ENCODE results near the gene GUCA1C. TPM values are rescaled to one million over a fixed set of nuclear protein-coding genes. Genes with fewer than 3 reads are reported as not detected.

The GUCA1C gene
- total and polyA plus RNA-seq, 10 of the 15 experiments (the other 5 are each of a cell fraction or from before 2014, with no cell fraction given) = not detected

DNA sequence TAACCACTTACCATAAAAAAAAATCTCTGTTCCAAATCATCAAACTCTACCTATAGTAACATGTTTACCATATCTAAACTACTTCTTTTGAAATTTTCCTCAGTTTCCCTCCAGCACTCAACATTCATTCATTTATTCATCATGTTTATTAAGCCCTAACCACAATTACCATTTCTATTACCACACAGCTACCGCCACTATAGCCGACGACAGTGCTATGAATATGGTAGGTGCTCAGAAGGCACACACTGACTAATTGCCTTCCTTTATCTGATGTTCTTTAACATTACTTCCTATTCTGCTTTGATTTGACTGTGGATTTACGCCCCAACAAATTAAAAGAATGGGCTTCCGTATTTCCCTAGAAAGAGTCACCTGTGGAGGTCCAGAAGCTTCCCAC is 43.9 kb downstream of the GUCA1C start (continued):
- no peak for TF ChIP-seq BCLAF1 (IDR thresholded peaks at IDR 0.05)
- no peak for TF ChIP-seq IKZF2 (IDR thresholded peaks at IDR 0.05)
- no peak for TF ChIP-seq CBFB (IDR thresholded peaks at IDR 0.05; ENCODE audit: low read depth)
- TF ChIP-seq ETV6 (conservative IDR thresholded peaks at IDR 0.05 in 1 of 2, IDR thresholded peaks at IDR 0.05 in 1 of 2; ENCODE audit: borderline replicate concordance in 1 of 2, low read depth in 1 of 2) = no peak
- no peak for TF ChIP-seq ZZZ3 (IDR thresholded peaks at IDR 0.05; ENCODE audit: control insufficient read depth, insufficient read length, low read depth)

- CTCF ChIA-PET = interaction anchor here (1.0 to 1.3 kb wide), 2 partner anchors 8 to 13 kb away, joined by 3 to 5 read pairs; no protein-coding TSS in a partner anchor
- FAIRE-seq = no peak
Observed at GRCh38 chr3:108907194-108907593, 46.5 kb downstream of the GUCA1C start.

More at GRCh38 chr3:108907194-108907593, 46.5 kb downstream of the GUCA1C start:
- ChIA-PET RAD21 (ENCODE audit: unreplicated experiment) (no interaction called here), POLR2A (no interaction called here), SMC1A (ENCODE audit: uncharacterized antibody, unreplicated experiment) (interaction anchor here (0.7 to 2.3 kb wide), 3 partner anchors 8 to 245 kb away, joined by 3 to 5 read pairs (median 3); no protein-coding TSS in a partner anchor)
- H3K4me2 ChIP-seq (ENCODE audit: control insufficient read depth, insufficient read depth) = no peak overlapping the region
- no peak overlapping the region for H3K27ac ChIP-seq (ENCODE audit: control insufficient read depth, insufficient read depth)
- no peaks in the 10 kb centered on the region for H3K36me3 ChIP-seq (ENCODE audit: control insufficient read depth in 2 of 2, insufficient read depth in 2 of 2, low read length in 1 of 2)
- intact Hi-C loops (cut with micrococcal nuclease; ENCODE audit: unreplicated experiment) = no loop called here
- H3K9ac ChIP-seq (ENCODE audit: control insufficient read depth, insufficient read depth, low read length) = no peak overlapping the region
- H3K4me1 ChIP-seq (ENCODE audit: control insufficient read depth, insufficient read depth, low read length) = no peaks in the 10 kb centered on the region
- no peaks in the 10 kb centered on the region for H3K9me3 ChIP-seq (replicated peaks; ENCODE audit: control insufficient read depth, insufficient read depth, low read length)
- no TSS peak for BruUV-seq (replicated peaks)
- WGBS (ENCODE audit: insufficient coverage, insufficient replicate concordance, low lambda C conversion rate, missing lambda C conversion rate) = 0% methylated on average over 1 of the region's 1 CpG
- in situ Hi-C loops (cut with MboI) = no loop called here
- DNase-seq (ENCODE audit: low read depth, low spot score) (no peak), ATAC-seq (no peak)
- no peaks in the 10 kb centered on the region for H3K79me2 ChIP-seq (ENCODE audit: control insufficient read depth, insufficient read depth, low read length)
- no peak overlapping the region for H2AFZ ChIP-seq (ENCODE audit: control insufficient read depth, low read depth, low read length)
- H4K20me1 ChIP-seq (ENCODE audit: control insufficient read depth, insufficient read depth) = no peaks in the 10 kb centered on the region
- H3K4me3 ChIP-seq = no peak overlapping the region
- H3K27me3 ChIP-seq (replicated peaks in 1 of 2; ENCODE audit: control insufficient read depth in 2 of 2, insufficient read depth in 2 of 2, low read length in 1 of 2) = no peaks in the 10 kb centered on the region
- TF ChIP-seq TBL1XR1 (IDR thresholded peaks at IDR 0.05; ENCODE audit: low read depth, low read length) (no peak), IRF3 (IDR thresholded peaks at IDR 0.05) (no peak), IRF4 (IDR thresholded peaks at IDR 0.05; ENCODE audit: low read depth, low read length) (no peak)

All from GM12878 (cell line).